ENCODE results near the gene NDUFAF7.
"Not testable (repeated sequence)": the region's sequence is repeated elsewhere in the genome, so short reads cannot be mapped to it uniquely, and the experiment has no call there.

NDUFAF7 gene, protein sequence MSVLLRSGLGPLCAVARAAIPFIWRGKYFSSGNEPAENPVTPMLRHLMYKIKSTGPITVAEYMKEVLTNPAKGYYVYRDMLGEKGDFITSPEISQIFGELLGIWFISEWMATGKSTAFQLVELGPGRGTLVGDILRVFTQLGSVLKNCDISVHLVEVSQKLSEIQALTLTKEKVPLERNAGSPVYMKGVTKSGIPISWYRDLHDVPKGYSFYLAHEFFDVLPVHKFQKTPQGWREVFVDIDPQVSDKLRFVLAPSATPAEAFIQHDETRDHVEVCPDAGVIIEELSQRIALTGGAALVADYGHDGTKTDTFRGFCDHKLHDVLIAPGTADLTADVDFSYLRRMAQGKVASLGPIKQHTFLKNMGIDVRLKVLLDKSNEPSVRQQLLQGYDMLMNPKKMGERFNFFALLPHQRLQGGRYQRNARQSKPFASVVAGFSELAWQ

DNA sequence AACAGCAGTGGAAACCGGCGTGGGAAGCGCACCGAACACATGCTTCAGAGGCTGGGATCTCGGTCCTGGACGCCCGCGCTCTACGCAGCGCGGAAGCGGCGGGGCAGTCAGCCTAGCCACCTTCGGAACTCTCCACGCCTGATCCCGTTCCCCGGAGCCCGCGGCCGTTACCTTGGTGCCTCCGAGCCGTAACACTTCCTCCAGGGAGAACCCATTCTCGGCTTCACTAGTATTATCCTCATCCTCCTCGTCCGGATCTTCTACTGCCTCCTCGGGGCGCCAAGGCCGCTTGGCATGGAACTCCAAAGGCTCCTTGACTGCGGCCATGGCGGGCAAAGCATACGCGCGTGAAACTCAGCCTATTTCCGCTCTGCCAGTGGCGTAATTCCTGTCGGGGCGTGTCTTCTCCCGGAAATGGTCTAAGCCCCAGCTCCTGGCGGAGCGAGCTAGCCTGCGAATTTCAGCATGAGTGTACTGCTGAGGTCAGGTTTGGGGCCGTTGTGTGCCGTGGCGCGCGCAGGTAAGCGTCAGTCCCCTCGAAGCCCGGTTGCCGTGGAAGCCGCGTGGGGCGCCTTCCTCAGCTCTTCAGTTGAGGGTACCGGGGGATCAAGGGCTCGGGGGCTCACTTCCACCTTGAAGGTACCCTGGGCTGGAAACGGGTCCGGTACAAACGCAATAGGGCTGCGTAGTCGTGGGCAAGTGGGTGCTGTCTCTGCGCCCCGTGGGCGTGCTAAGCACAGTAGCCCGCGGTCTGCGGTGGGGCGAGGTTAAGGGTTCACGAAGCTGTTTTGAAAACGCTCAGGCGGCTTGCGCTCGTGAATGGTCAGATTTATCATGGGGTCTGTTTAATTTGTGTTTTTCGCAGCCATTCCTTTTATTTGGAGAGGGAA lies at the start of gene NDUFAF7, which contains the start of gene CEBPZ:
TSS of gene NDUFAF7 (plus strand) at position 418 of the 890 bp plus-strand sequence. CDS start at position 466, 48 bp downstream.
TSS of gene CEBPZ (minus strand) at position 356 of the 890 bp plus-strand sequence. CDS start at position 327, 29 bp downstream.
- DNase-seq: peak; percentile 37 to 92 (median 86)

DNA sequence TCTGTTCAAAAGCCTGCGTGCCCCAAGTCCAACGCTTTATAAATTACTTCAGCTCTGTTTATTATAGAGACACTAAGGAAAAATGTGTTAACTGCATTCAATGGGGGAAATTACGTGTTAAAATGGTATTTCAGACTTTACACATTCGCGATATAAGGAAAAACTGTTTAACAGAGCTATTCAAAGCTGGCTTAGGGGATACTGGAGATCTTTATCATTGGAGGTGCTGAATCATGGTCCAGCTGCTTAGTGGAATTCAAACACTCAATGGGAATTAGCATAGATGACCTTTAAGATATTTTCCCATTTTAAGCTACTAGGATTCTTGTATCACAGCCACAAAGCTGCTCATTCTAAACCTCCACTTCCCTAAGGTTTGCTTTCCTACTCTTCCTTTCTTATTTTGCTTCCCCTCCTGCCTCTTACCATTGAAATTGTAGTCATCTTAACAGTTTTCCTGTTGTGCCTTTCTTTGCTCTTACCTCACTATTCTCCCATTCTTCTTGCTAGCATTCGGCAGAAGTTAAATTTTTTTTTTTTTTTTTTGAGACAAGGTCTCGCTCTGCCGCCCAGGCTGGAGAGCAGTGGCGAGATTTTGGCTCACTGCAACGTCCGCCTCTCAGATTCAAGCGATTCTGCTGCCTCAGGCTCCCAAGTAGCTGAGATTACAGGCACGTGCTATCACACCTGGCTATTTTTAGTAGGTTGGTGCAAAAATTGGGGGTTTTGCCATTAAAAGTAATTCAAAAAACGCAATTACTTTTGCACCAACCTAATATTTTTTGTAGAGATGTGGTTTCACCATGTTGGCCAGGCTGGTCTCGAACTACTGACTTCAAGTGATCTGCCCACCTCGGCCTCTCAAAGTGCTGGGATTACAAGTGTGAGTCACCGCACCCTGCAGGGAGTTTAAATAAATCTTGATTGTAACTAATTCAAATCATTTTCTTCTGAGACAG lies 49.5 kb upstream of the NDUFAF7 start:
- DNase-seq: no peak

DNA sequence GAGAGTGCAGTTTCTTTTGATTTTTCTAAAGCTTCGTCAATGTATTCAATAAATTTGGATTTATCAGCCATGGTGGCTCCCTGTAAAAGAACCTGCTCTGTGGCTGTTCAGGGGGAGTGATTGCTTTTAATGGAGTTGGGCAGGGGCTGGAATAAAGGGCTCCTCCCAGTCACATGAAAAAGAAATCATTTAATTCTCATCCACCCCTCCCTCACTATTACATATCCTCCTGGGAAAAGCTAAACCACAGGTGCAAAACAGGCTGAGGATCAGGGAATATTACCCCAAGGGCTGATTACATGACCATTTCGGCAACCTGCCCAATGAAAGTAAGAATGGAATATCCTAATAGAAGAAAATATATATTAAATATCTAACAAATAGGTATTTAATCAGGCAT lies 42.9 kb upstream of the NDUFAF7 start, which contains the start of gene SULT6B1:
TSS of gene SULT6B1 (minus strand) at position 101 of the 400 bp plus-strand sequence. CDS start at position 71, 30 bp downstream.
- no peak for DNase-seq

DNA sequence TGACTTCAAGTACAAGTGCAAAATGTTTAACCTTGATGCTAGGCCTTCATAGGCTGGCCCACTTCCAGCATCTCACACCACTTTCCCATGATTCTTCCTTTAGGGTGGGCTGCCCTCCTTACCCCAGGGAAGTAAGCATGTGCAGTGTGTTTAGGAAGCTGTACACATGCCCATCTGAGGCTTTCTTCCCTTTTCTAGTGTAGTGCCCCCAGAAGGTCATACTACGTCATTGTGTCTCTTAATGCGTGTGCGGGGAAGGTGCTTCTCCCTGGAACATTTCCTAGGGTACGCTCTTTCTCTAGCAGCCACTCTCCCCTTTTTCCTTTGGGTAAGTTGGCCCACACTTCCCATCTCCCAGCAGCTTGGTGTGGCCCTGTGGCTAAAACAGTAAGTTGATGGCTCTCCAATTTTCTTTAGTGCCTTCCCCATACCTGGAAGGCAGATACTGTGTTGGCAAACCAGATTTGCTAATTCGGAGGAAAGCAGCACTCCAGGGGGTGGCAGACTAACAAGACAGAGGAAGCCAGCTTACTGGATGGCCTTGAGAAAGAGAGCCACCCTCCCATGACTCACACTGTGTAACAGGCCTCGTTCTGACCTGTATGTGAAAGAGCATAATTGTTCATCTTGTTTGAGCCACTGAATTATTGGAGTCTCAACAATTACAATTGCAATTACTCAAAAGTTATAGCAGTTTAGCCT lies 41.9 kb upstream of the NDUFAF7 start:
- peak in 2 of 14 donors; percentile 40 to 41 for DNase-seq

DNA sequence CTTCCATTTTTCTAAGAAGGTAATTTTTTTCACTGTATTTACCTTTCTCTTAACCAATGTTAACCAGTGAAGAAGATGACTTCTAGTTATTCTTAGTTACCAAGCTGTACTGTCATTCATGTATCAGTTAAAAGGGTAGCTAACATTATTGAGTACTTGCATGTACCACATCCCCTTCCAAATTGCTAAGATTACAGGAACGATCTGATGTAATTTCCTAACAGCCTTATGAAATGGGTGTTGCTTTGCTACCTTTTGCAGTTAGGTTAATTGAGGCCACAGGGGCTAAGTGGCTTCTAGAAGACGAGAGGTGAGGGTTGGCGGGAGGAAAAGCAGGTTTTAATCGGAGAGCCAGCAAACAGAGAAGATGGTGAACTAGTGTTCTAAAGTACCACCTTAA lies 41.2 kb upstream of the NDUFAF7 start:
- DNase-seq: no peak

DNA sequence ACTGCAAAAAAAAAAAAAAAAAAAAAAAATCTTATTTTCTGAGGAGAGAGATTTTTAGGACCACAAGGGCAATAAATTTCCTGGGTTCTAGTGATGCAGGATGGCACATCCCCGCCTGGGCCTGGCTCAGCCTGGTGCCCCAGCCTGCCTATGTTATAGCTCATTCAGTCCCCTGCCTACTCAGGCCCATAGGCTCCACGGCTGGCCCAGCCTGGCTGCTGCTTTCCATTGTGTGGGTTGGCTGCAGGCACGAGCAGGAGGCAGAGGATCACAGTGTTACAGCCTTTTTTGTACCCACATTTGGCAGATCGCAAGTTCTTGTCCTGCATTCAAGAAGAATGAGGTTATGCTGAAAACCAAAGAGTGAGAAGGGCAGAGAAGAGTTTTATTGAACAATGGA lies 40.2 kb upstream of the NDUFAF7 start:
- no peak for DNase-seq

DNA sequence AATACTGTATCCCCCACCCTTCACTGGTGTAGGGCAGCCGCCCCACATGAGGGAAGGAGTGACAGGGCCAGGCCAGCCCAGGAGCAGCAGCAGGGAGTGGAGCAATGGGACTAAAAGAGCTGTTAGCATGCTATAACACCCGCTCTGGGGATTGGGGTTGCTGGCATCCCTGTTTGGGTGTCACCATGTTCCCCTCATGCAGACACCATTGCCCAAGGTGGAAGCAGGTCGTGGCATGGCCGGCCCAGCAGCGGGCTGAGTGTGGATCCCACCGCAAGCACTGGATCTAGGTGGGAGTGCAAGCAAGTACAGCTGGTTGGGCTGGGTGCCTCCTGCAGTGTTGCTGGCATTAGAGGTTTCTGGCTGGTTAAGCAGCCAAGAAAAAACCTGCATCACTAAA lies 39.7 kb upstream of the NDUFAF7 start:
- DNase-seq: no peak

DNA sequence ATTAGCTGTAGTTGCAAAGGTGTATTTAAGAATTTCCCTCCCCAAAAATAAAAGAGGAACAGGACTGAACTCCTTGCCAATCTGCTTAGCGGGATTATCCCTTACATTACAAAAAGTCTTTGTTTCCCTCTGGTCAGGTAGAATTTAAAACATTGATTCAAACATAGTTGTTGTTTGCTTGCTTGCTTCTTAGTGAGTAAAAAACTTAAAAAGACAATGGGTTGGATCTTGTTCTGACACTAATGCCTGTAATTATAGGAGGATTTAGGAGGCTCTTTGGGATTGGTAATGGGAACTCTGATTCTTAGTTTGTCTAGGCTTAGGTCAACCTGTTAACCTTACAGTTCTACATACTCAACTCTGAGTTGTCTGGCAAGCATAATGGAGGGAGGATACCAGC lies 38.9 kb upstream of the NDUFAF7 start:
- no peak for DNase-seq

DNA sequence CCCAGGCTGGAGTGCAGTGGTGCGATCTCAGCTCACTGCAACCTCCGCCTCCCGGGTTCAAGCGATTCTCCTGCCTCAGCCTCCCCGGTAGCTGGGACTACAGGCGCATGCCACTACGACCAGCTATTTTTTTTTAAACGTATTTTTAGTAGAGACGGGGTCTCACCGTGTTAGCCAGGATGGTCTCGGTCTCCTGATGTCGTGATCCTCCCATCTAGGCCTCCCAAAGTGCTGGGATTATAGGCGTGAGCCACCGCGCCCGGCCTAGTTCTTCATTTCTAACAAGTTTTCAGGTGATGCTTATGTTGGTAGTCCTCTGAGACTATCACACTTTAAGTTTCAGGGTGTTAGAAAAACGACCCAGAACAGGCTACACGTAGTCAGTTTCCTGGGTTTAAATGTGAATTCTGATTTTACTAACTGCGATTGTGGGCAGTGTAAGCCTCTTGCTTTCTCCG lies 35.6 kb upstream of the NDUFAF7 start:
- peak in 1 of 14 donors; percentile 29 for DNase-seq

DNA sequence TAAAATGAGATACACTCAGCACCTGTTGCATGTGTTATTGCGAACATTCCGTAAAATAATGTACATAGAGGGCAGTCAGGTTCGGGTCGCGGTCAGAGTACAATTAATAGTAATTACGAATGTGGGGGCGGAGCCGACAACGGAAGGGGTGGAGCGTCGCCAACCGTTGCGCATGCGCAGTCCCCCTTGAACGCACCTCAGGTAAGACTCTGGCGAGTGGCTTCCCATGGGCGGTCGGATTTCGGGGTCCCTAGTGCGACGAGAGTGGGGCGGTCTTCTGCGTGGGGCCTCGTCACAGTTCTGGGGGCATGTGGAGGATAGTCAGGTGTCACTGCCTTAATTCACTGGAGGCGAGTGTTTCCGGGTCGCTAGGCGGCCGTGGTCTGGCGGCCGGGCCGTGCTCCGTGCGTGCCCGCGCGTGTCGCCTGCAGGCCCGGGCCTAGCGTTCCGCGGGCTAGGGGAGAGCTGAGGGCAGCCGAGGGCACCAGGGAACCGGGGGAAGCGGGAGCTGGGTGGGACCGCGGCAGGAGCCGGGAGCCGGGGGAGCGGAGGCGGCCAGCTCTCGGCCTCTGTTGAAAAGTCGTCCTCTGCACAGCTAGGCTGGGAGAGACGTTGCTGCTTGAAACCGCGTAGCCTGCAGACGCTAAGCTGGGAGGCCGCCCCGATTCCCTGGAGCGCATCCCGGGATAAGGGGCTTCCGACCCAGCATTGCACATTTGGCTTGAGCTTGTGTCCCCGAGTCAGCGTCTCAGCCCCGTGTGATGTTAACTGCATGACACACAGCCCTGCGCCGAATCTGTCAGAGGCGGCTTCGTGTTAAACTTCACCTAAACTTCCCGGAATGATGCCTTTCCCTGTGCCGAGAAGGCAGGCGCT lies 34.9 kb upstream of the NDUFAF7 start, which contains the start of gene CEBPZOS:
TSS of gene CEBPZOS (plus strand) at position 177 of the 876 bp plus-strand sequence. CDS start 3,209 bp downstream, outside the sequence.
- DNase-seq: peak; percentile 28 to 94 (median 78)

DNA sequence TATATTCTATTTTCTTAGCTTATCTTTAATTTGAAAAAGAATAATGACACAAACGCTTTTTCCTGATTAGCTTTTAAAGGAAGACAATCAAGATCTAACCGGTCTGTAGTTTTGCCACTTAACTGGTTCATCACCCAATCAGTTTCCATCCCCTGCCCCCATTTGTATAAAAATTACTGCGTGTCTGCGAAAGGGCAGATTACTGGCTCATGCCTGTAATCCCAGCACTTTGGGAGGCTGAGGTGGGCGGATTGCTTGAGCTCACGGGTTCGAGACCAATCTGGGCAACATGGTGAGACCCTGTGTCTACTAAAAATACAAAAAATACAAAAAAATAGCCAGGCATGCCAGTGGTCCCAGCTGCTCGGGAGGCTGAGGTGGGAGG lies 32.8 kb upstream of the NDUFAF7 start:
- no peak for DNase-seq

DNA sequence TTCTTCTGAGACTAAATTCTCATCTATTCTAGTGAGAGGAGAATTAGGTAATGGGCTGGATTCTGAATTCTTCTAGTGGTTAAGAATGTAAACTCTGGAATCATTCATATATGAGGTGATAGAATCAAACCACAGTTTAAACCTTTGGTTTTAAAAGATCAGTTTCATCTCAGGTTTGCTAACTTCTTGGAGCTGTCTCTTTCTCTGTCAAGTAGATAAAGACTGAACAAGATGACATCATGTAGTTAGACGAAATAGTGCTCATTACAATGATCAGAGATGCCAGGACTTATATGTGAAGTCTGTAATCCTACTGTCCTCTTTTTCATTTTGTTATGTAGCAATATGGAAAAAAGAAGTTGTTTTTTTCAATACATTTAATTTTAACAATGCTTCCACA lies 30.2 kb upstream of the NDUFAF7 start:
- no peak for DNase-seq

DNA sequence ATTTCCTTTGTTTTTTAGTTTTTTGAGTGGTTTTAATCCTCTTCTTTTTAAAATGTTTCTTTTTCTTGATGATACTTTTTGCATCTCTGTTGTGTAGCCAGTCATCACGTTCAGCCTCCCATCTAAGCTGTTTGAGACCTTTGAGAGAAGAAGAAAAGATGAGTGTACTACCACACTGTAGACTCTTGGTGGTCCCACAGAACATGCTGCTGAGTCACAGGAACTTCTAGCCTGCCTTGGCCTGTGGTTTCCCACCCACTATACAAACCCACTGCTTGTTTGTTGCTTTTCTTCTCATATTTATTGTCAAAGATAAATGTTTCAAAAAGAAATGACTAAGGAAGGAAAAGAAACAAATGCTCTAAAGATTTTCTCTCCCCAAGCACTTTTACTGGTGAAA lies 29.7 kb upstream of the NDUFAF7 start:
- no peak for DNase-seq

DNA sequence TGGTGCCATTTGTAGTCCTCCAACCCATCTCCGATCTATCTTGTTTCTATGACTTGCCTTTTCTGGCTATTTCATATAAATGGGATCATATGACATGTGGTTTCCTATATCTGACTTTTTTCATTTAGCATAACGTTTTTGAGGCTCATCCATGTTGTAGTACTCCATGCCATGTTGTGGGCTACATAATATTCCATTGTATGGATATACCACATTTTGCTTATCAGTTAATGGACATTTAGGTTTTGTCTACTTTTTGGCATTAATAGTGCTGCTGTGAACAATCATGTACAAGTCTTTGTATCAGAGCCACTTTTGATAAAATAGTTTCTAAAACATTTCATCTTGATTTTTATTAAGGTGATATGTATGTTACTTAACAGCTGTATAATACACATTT lies 27.8 kb upstream of the NDUFAF7 start:
- DNase-seq: no peak

DNA sequence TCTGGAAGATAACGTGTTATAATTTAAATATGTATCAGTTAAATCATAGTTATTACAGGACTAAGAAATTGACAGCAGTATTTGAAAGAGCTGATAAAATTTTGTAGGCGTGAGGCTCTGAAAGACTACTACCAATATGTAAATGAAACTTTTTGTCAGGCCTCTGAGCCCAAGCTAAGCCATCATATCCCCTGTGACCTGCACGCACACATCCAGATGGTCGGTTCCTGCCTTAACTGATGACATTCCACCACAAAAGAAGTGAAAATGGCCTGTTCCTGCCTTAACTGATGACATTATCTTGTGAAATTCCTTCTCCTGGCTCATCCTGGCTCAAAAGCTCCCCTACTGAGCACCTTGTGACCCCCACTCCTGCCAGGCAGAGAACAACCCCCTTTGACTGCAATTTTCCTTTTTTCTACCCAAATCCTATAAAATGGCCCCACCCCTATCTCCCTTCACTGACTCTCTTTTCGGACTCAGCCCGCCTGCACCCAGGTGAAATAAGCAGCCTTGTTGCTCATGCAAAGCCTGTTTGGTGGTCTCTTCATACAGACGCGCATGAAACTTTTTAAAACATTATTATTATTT lies 26.3 kb upstream of the NDUFAF7 start:
- DNase-seq: not testable (repeated sequence)

DNA sequence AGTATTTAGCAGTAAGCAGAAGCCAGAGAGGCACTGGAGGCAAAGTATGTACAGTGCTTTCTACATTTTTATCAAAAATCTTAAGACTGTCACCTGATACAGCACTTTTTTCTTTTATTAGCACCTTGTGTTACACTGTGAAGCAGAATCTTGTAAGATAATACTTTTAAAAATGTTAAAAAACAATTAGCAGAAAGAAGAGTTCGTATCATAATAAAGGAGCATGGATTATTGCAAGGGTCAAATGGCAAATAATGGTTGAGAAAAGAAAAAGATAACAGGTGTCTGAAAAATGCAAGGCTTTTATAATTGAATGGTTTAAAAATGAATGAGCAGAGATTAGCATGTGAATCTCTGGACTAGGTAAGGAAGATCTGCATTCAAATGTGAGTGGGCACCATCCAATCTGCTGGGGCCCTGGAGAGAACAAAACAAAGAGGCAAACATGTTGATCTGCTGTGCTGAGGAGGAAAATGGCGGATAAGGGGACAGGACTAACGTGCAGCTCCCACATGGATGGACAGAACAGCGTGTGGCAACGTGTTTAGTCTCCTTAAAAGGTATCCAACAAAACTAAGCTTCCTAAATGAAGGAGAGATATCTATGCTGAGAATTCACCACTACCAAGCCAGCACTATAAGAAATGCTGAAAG lies 25.6 kb upstream of the NDUFAF7 start:
- DNase-seq: no peak

DNA sequence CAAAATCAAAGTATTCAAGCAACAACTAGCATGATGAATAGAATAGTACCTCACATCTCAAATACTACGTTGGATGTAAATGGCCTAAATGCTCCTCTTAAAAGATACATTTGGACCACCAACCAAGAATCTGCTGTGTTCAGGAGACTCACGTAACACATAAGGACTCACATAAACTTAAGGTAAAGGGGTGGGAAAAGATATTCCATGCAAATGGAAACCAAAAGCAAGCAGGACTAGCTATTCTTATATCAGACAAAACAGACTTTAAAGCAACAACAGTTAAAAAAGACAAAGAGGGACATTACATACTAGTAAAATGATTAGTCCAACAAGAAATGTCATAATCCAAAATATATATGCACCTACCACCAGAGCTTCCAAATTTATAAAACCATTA lies 24.7 kb upstream of the NDUFAF7 start:
- not testable (repeated sequence) for DNase-seq

DNA sequence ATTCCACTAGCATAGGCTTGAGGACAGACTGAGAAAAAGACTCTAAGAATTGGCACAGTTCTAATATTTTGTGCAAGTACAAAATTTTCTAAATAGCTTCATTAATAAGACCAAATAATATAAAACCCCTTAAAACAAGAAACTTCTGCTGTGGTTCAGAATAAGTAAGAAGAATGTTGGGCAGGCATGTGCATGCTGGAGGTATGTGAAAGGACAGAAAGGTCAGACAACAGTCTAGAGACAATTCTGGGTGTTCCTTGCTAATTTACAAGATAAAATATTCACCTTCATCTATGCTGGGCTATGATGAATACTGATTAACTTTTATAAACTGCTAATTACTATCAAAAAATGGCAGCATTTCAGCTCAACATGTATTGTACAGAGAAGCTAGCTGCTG lies 20.2 kb upstream of the NDUFAF7 start:
- no peak for DNase-seq

DNA sequence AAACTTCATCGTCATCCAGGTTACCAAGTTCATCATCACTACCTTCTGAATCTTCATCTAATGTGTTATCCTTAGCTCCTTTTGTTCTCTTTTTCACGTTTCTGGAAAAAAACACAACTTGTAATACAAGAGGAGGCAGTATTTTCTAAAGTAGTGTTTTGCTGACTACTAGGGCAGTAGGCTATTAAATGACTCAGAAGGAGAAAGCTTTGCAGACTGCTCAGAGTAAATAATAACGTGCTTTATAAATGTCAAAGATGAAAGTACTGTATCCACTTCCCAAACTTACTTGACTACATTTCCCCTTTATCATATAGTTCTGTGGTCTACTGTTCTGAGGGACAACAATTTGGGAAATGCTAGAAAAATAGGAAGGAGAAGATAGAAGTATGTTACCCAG lies 19.5 kb upstream of the NDUFAF7 start:
- no peak for DNase-seq

All from C1 segment of cervical spinal cord (tissue), 14 donors.